ENCODE data around the gene ELF5. TPM values are rescaled to one million over a fixed set of nuclear protein-coding genes. Genes with fewer than 3 reads are reported as not detected.

The ELF5 gene
- total and polyA plus RNA-seq, 2 of the 8 experiments (the other 6 are each of a cell fraction or from before 2014, with no cell fraction given): not detected

GRCh38 chr11:34507610-34508009 lies 6.0 kb downstream of the ELF5 start (continued):
- TF ChIP-seq BACH1 (IDR thresholded peaks at IDR 0.05; ENCODE audit: low read length) (no peak), SP1 (IDR thresholded peaks at IDR 0.05; ENCODE audit: low read depth, low read length) (no peak), TAF7 (optimal IDR thresholded peaks at IDR 0.05; ENCODE audit: borderline replicate concordance, low read depth, low read length) (no peak), EGR1 (IDR thresholded peaks at IDR 0.05; ENCODE audit: borderline replicate concordance, low read depth, low read length) (no peak), SIX5 (IDR thresholded peaks at IDR 0.05; ENCODE audit: low read depth, low read length) (no peak)

Measured in H1 (cell line).